Stomach (tissue), 9 donors: Measurements from ENCODE around the gene CFAP46. TPM values are rescaled to one million over a fixed set of nuclear protein-coding genes. Genes with fewer than 3 reads are reported as not detected.

Experiments
- DNase-seq, 2 donors: peaks; one replicate each; pipeline versions ENCODE4 v3.0.0 to v3.0.0-alpha.2; 2013 to 2019
- H3K27ac ChIP-seq, 5 donors: fragments of 200-600 bp in 4 of 5; sonication (generic) in 4 of 5; one replicate each; pipeline ENCODE4 v1.5.1; 2013 to 2019; ENCODE audit warnings: mild to moderate bottlenecking in 1 of 5, moderate library complexity in 1 of 5
- H3K27me3 ChIP-seq, 3 donors: fragments of 200-600 bp; sonication (generic); one replicate each; pipeline ENCODE4 v1.5.1; 2017 to 2019; ENCODE audit warnings: mixed run types in 1 of 3
- H3K36me3 ChIP-seq, 4 donors: fragments of 200-600 bp; sonication (generic); 1 replicate in 3 of 4; 2 replicates in 1 of 4; pipeline ENCODE4 v1.5.1; 2016 to 2019
- H3K4me1 ChIP-seq, 4 donors: fragments of 200-600 bp; sonication (generic); one replicate each; pipeline ENCODE4 v1.5.1; 2016 to 2019
- H3K4me3 ChIP-seq, 4 donors: fragments of 200-600 bp; sonication (generic) in 3 of 4; one replicate each; pipeline ENCODE4 v1.5.1; 2016 to 2019; ENCODE audit warnings: mild to moderate bottlenecking in 1 of 4
- H3K9me3 ChIP-seq, 4 donors: fragments of 200-600 bp; sonication (generic); one replicate each; pipeline ENCODE4 v1.5.1; 2016 to 2019
- EP300 ChIP-seq: sonication (generic); formaldehyde crosslinking; IDR thresholded peaks from one replicate; pipeline ENCODE4 v1.6.1; 2017; ENCODE audit warnings: antibody characterized with exemption
- POLR2A ChIP-seq, 4 donors: fragments of 450-650 bp; IDR thresholded peaks; one replicate each; pipeline ENCODE4 v1.6.1; 2016; ENCODE audit warnings: antibody characterized with exemption in 4 of 4, control low read depth in 2 of 4, mild to moderate bottlenecking in 1 of 4, moderate library complexity in 1 of 4
- POLR2AphosphoS5 ChIP-seq, 3 donors: sonication (generic); formaldehyde crosslinking; IDR thresholded peaks; one replicate each; pipeline ENCODE4 v1.6.1; 2016; ENCODE audit warnings: antibody characterized with exemption in 3 of 3
- WGBS, 5 donors: extraction: QIAGEN DNeasy Blood & Tissue Kit in 3 of 5; methylation state at CpG; one replicate each; pipeline versions ENCODE4 v1.1.5 to v1.1.7; 2013 to 2018; 5-methylcytosine and 5-hydroxymethylcytosine counted together
- intact Hi-C: fragments of 100-400 bp; cut with DNase I; formaldehyde crosslinking; loops from one replicate; pipeline ENCODE4 v1.15.1; 2023; ENCODE audit warnings: low total_unique reads
- polyA plus RNA-seq, 3 donors: library from polyadenylated mRNA; stranded (reverse); fragments of 200-250 nt; gene quantifications; one replicate each; pipeline ENCODE4 v1.2.3, GENCODE V29; 2013
- total RNA-seq, 5 donors: library from RNA; depleted of rRNA; stranded (reverse); fragments of >200 nt; gene quantifications; one replicate each; pipeline versions ENCODE4 v1.1.0 to v1.2.3, GENCODE V29; 2014 to 2016
- TF ChIP-seq, protein P1 (sequence below), 7 experiments: fragments of 450-650 bp in 4 of 7; fragments of 200-600 bp in 3 of 7; sonication (generic) in 3 of 7; IDR thresholded peaks; one replicate each; pipeline ENCODE4 v1.5.1; 2016 to 2019; ENCODE audit warnings: antibody characterized with exemption in 7 of 7, control low read depth in 2 of 7, mild to moderate bottlenecking in 1 of 7
- donor health status: healthy with polysubstance abuse.
- donor health status: Bipolar disorder and iron deficiency.
- donor health status: healthy.

The CFAP46 gene
- total and polyA plus RNA-seq, 8 donors, result under 0.01 to 5.8 (median 1.8) TPM; not detected in 1

DNA sequence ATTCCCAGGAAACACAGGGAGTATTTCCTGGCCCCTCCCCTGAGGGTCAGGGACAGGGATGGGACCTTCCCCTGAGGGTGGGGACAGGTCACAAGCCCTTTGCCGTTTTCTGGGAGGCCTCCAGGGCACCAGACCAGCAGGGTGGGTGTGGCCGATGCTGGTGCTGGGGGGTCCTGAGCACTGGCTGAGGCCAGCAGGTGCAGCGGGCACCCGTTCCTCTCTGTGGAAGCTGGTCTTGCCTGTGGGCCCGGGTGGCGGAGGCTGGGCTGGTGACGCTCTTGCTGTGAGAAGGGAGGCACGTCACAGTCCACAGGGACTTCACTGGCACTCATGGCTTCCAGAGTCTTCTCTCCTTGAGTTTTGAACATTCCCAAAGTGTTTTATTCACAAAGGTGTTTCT is 44.2 kb upstream of the CFAP46 start:
- WGBS, 5 donors, result 80 to 88% (median 82%) methylated on average over 8 of the region's 8 CpGs
- DNase-seq, result no peak
- H3K4me3 ChIP-seq, result no peak overlapping the region
- H3K27ac ChIP-seq, result no peak overlapping the region
- no peaks in the 10 kb centered on the region for H3K9me3 ChIP-seq
- H3K36me3 ChIP-seq, result no peaks in the 10 kb centered on the region
- intact Hi-C loops, result no loop called here
- H3K27me3 ChIP-seq, result peaks cover 0 to 41% (median 2%) of the 10 kb centered on the region in 3 donors
- TF ChIP-seq, protein P1, sequence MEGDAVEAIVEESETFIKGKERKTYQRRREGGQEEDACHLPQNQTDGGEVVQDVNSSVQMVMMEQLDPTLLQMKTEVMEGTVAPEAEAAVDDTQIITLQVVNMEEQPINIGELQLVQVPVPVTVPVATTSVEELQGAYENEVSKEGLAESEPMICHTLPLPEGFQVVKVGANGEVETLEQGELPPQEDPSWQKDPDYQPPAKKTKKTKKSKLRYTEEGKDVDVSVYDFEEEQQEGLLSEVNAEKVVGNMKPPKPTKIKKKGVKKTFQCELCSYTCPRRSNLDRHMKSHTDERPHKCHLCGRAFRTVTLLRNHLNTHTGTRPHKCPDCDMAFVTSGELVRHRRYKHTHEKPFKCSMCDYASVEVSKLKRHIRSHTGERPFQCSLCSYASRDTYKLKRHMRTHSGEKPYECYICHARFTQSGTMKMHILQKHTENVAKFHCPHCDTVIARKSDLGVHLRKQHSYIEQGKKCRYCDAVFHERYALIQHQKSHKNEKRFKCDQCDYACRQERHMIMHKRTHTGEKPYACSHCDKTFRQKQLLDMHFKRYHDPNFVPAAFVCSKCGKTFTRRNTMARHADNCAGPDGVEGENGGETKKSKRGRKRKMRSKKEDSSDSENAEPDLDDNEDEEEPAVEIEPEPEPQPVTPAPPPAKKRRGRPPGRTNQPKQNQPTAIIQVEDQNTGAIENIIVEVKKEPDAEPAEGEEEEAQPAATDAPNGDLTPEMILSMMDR (IDR thresholded peaks at IDR 0.05), result no peak
- TF ChIP-seq POLR2AphosphoS5 (IDR thresholded peaks at IDR 0.05), result no peak
- H3K4me1 ChIP-seq, result peaks cover 0 to 7% (median 0%) of the 10 kb centered on the region in 4 donors

- H3K9me3 ChIP-seq, result no peaks in the 10 kb centered on the region
- intact Hi-C loops, result no loop called here
- H3K27me3 ChIP-seq, result peaks cover 0 to 41% (median 2%) of the 10 kb centered on the region in 3 donors
- no peak for DNase-seq
- H3K27ac ChIP-seq, result no peak overlapping the region
- H3K4me1 ChIP-seq, result peaks cover 0 to 7% (median 1%) of the 10 kb centered on the region in 4 donors
- H3K36me3 ChIP-seq, result no peaks in the 10 kb centered on the region
- no peak for TF ChIP-seq POLR2A (IDR thresholded peaks at IDR 0.05)
- TF ChIP-seq, protein P1 (IDR thresholded peaks at IDR 0.05), result no peak
- TF ChIP-seq POLR2AphosphoS5 (IDR thresholded peaks at IDR 0.05), result no peak
- TF ChIP-seq EP300, result no peak
- H3K4me3 ChIP-seq, result no peak overlapping the region
- 63 to 87% (median 78%) methylated on average over 2 to 8 of the region's 8 CpGs for WGBS, 5 donors
Observed at GRCh38 chr10:132986076-132986475, 43.7 kb upstream of the CFAP46 start.

DNA sequence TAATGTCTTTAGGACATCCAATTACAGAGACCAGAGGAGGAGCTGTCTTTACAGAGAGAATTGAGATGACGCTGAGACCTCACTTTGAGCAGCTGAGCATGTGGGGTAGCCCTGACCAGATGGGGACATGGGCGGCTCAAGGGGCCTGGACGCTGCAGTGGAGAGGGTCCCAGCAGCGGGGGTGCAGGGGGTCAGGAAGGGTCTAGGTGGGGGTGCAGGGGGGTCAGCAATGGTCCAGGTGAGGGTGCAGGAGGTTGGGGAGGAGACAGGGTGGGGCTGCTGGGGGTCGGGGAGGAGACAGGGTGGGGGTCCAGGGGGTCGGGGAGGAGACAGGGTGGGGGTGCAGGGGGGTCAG is 43.2 kb upstream of the CFAP46 start:
- WGBS, 5 donors, result 64 to 95% (median 75%) methylated on average over 4 to 6 of the region's 6 CpGs
- TF ChIP-seq EP300, result no peak
- no peak for TF ChIP-seq POLR2A (IDR thresholded peaks at IDR 0.05)
- TF ChIP-seq POLR2AphosphoS5 (IDR thresholded peaks at IDR 0.05), result no peak
- TF ChIP-seq, protein P1 (IDR thresholded peaks at IDR 0.05), result no peak
- peaks cover 0 to 42% (median 2%) of the 10 kb centered on the region in 3 donors for H3K27me3 ChIP-seq
- no peak overlapping the region for H3K27ac ChIP-seq
- H3K4me3 ChIP-seq, result no peak overlapping the region
- DNase-seq, result no peak
- intact Hi-C loops, result no loop called here
- H3K4me1 ChIP-seq, result peaks cover 0 to 7% (median 3%) of the 10 kb centered on the region in 4 donors
- H3K9me3 ChIP-seq, result no peaks in the 10 kb centered on the region
- H3K36me3 ChIP-seq, result no peaks in the 10 kb centered on the region

GRCh38 chr10:132984801-132985545 is 42.6 kb upstream of the CFAP46 start:
- Histone ChIP-seq H3K27ac (no peak overlapping the region), H3K4me1 (peaks cover 0 to 7% (median 3%) of the 10 kb centered on the region in 4 donors), H3K36me3 (no peaks in the 10 kb centered on the region), H3K4me3 (no peak overlapping the region), H3K27me3 (peaks cover 0 to 48% (median 2%) of the 10 kb centered on the region in 3 donors), H3K9me3 (no peaks in the 10 kb centered on the region)
- intact Hi-C loops, result no loop called here
- WGBS, 5 donors, result 38 to 58% (median 51%) methylated on average over 10 to 26 of the region's 26 CpGs
- no peak for DNase-seq
- TF ChIP-seq, protein P1 (IDR thresholded peaks at IDR 0.05), result no peak
- TF ChIP-seq EP300 (no peak), POLR2AphosphoS5 (IDR thresholded peaks at IDR 0.05) (no peak), POLR2A (IDR thresholded peaks at IDR 0.05) (no peak)
